NCI-H524 (cell line): ENCODE data around the gene DIS3L2.
"Not testable (repeated sequence)": the region's sequence is repeated elsewhere in the genome, so short reads cannot be mapped to it uniquely, and the experiment has no call there.

Experiments
- DNase-seq, 2 experiments: peaks; one replicate each; lab custom pipeline; 2025; lab: John Stamatoyannopoulos, UW

DIS3L2 gene

GRCh38 chr2:232174662-232175061 lies 213.1 kb downstream of the DIS3L2 start:
- no peak for DNase-seq

- not testable (repeated sequence) for DNase-seq
Measured at GRCh38 chr2:232176587-232176986, 215.1 kb downstream of the DIS3L2 start.

GRCh38 chr2:232183279-232183678 lies 221.8 kb downstream of the DIS3L2 start:
- DNase-seq = no peak

- DNase-seq = no peak
Measured at GRCh38 chr2:232184346-232184745, 222.8 kb downstream of the DIS3L2 start.

GRCh38 chr2:232190796-232191195 lies 229.3 kb downstream of the DIS3L2 start:
- no peak for DNase-seq

- no peak for DNase-seq
Measured at GRCh38 chr2:232195487-232195886, 234.0 kb downstream of the DIS3L2 start.

- DNase-seq = no peak
Measured at GRCh38 chr2:232196802-232197201, 235.3 kb downstream of the DIS3L2 start.

- no peak for DNase-seq
Measured at GRCh38 chr2:232200195-232200594, 238.7 kb downstream of the DIS3L2 start.

- DNase-seq = no peak
Measured at GRCh38 chr2:232203166-232203891, 241.8 kb downstream of the DIS3L2 start.

GRCh38 chr2:232203936-232204335 lies 242.4 kb downstream of the DIS3L2 start:
- no peak for DNase-seq

- DNase-seq = no peak
Measured at GRCh38 chr2:232204457-232204931, 243.0 kb downstream of the DIS3L2 start.

- DNase-seq = no peak
Measured at GRCh38 chr2:232207174-232207573, 245.7 kb downstream of the DIS3L2 start.

- no peak for DNase-seq
Measured at GRCh38 chr2:232210306-232210705, 248.8 kb downstream of the DIS3L2 start.

GRCh38 chr2:232211743-232212686 lies 250.5 kb downstream of the DIS3L2 start:
- no peak for DNase-seq

- DNase-seq = no peak
Measured at GRCh38 chr2:232213176-232213575, 251.7 kb downstream of the DIS3L2 start.

GRCh38 chr2:232214053-232214452 lies 252.5 kb downstream of the DIS3L2 start:
- no peak for DNase-seq

- no peak for DNase-seq
Measured at GRCh38 chr2:232216028-232216427, 254.5 kb downstream of the DIS3L2 start.

- DNase-seq = no peak
Measured at GRCh38 chr2:232218778-232219495, 257.4 kb downstream of the DIS3L2 start.

GRCh38 chr2:232219496-232219870 lies 258.0 kb downstream of the DIS3L2 start:
- peak; percentile 11 to 56 for DNase-seq

- DNase-seq = no peak
Measured at GRCh38 chr2:232219932-232220331, 258.4 kb downstream of the DIS3L2 start.

GRCh38 chr2:232225429-232225828 lies 263.9 kb downstream of the DIS3L2 start:
- DNase-seq = no peak

- no peak for DNase-seq
Measured at GRCh38 chr2:232225895-232226294, 264.4 kb downstream of the DIS3L2 start.
